ENCODE measurements around the gene EEF1G.
"Not testable (repeated sequence)": the region's sequence is repeated elsewhere in the genome, so short reads cannot be mapped to it uniquely, and the experiment has no call there.

EEF1G gene

GRCh38 chr11:62574363-62575071, 826 bp upstream of the EEF1G start:
- no peak for TF ChIP-seq CTCF (IDR thresholded peaks at IDR 0.05; ENCODE audit: low read length, missing control alignments)
- H3K4me3 ChIP-seq (replicated peaks; ENCODE audit: low read depth, low read length), result peak overlapping the region; percentile 65
- peak; percentile 25 for DNase-seq (ENCODE audit: low read depth)

GRCh38 chr11:62573006-62573591, 592 bp downstream of the EEF1G start:
- H3K4me3 ChIP-seq (replicated peaks; ENCODE audit: low read depth, low read length), result peak overlapping the region; percentile 99
- DNase-seq (ENCODE audit: low read depth), result peak; percentile 23
- TF ChIP-seq CTCF (IDR thresholded peaks at IDR 0.05; ENCODE audit: low read length, missing control alignments), result no peak

- TF ChIP-seq CTCF (IDR thresholded peaks at IDR 0.05; ENCODE audit: low read length, missing control alignments), result no peak
- DNase-seq (ENCODE audit: low read depth), result no peak
Measured at GRCh38 chr11:62572431-62572830, 1.3 kb downstream of the EEF1G start.

GRCh38 chr11:62571493-62571892, 2.2 kb downstream of the EEF1G start:
- DNase-seq (ENCODE audit: low read depth); H3K4me3 ChIP-seq (replicated peaks; ENCODE audit: low read depth, low read length): not testable (repeated sequence)

More at GRCh38 chr11:62572431-62572830, 1.3 kb downstream of the EEF1G start:
- peak overlapping the region; percentile 99 for H3K4me3 ChIP-seq (replicated peaks; ENCODE audit: low read depth, low read length)

- H3K4me3 ChIP-seq (replicated peaks; ENCODE audit: low read depth, low read length); DNase-seq (ENCODE audit: low read depth): not testable (repeated sequence)
Measured at GRCh38 chr11:62570903-62571302, 2.8 kb downstream of the EEF1G start.

- no peak overlapping the region for H3K4me3 ChIP-seq (replicated peaks; ENCODE audit: low read depth, low read length)
- no peak for TF ChIP-seq CTCF (IDR thresholded peaks at IDR 0.05; ENCODE audit: low read length, missing control alignments)
Measured at GRCh38 chr11:62569611-62570010, 4.1 kb downstream of the EEF1G start.

GRCh38 chr11:62567018-62567633, 6.6 kb downstream of the EEF1G start:
- DNase-seq (ENCODE audit: low read depth), result no peak
- H3K4me3 ChIP-seq (replicated peaks; ENCODE audit: low read depth, low read length), result no peak overlapping the region
- TF ChIP-seq CTCF (IDR thresholded peaks at IDR 0.05; ENCODE audit: low read length, missing control alignments), result no peak

More at GRCh38 chr11:62569611-62570010, 4.1 kb downstream of the EEF1G start:
- no peak for DNase-seq (ENCODE audit: low read depth)

- no peak overlapping the region for H3K4me3 ChIP-seq (replicated peaks; ENCODE audit: low read depth, low read length)
- TF ChIP-seq CTCF (IDR thresholded peaks at IDR 0.05; ENCODE audit: low read length, missing control alignments), result no peak
- no peak for DNase-seq (ENCODE audit: low read depth)
Measured at GRCh38 chr11:62566247-62566646, 7.4 kb downstream of the EEF1G start.

All from fibroblast of pulmonary artery (primary cell).